GM18951 (cell line): Measurements from ENCODE around the gene PNPLA7.
A peak's percentile ranks its signal among the peaks of the same experiment; 100 is the strongest.

ENCODE experiments used
- POLR2A ChIP-seq: IDR thresholded peaks from 4 replicates; pipeline ENCODE4 v1.6.1; 2011; ENCODE audit warnings: mild to moderate bottlenecking; ENCODE audit not compliant: insufficient read length, insufficient read depth; ENCODE audit errors: extremely low read depth
- in situ Hi-C: fragments of 300-500 bp; cut with MboI; formaldehyde crosslinking; loops from one replicate; pipeline ENCODE4 v1.12.0; 2022; ENCODE audit warnings: low sequenced_read_pairs, mixed read lengths, inconsistent platforms; ENCODE audit not compliant: unreplicated experiment

Gene PNPLA7

GRCh38 chr9:137429546-137429890 lies 120.7 kb downstream of the PNPLA7 start:
- no peak for TF ChIP-seq POLR2A
- in situ Hi-C loops: no loop called here

- TF ChIP-seq POLR2A: no peak
- in situ Hi-C loops: no loop called here
These were observed 121.2 kb downstream of the PNPLA7 start for GRCh38 chr9:137428841-137429545.

- in situ Hi-C loops: no loop called here
- TF ChIP-seq POLR2A: no peak
These were observed 121.9 kb downstream of the PNPLA7 start for GRCh38 chr9:137428311-137428630.

GRCh38 chr9:137427454-137428310 lies 122.5 kb downstream of the PNPLA7 start:
- TF ChIP-seq POLR2A: no peak
- in situ Hi-C loops: no loop called here

- in situ Hi-C loops: no loop called here
- TF ChIP-seq POLR2A: no peak
These were observed 124.1 kb downstream of the PNPLA7 start for GRCh38 chr9:137426018-137426681.

GRCh38 chr9:137423514-137424291 lies 126.5 kb downstream of the PNPLA7 start:
- no peak for TF ChIP-seq POLR2A
- in situ Hi-C loops: no loop called here

- peak; percentile 70 for TF ChIP-seq POLR2A
- in situ Hi-C loops: no loop called here
These were observed 127.3 kb downstream of the PNPLA7 start, which contains the start of the genes EXD3 and NOXA1 for GRCh38 chr9:137422604-137423513. Gene EXD3, minus strand, starts transcription at chr9:137423162. Its CDS starts 27,805 bp downstream, at chr9:137395357. Gene NOXA1, plus strand, starts transcription at chr9:137423393. Its CDS starts 137 bp downstream, at chr9:137423530.

GRCh38 chr9:137421838-137422603 lies 128.2 kb downstream of the PNPLA7 start:
- TF ChIP-seq POLR2A: no peak
- in situ Hi-C loops: no loop called here

- in situ Hi-C loops: no loop called here
- TF ChIP-seq POLR2A: peak; percentile 49
These were observed 132.8 kb downstream of the PNPLA7 start for GRCh38 chr9:137417161-137418021.

- in situ Hi-C loops: no loop called here
- TF ChIP-seq POLR2A: no peak
These were observed 133.5 kb downstream of the PNPLA7 start for GRCh38 chr9:137416563-137417151.
